GM12891 (cell line): ENCODE measurements around the gene GARIN5A.

Experiments used
- DNase-seq: peaks from one replicate; pipeline ENCODE4 v3.0.0; 2011; ENCODE audit warnings: low spot score; ENCODE audit not compliant: insufficient read length
- FAIRE-seq: peaks from 2 replicates; lab custom pipeline; 2011; peaks lifted over from hg19 to GRCh38; lab: Jason Lieb, UNC
- PAX5 ChIP-seq: IDR thresholded peaks from 2 replicates; pipeline ENCODE4 v1.6.1; 2011; ENCODE audit warnings: low read length, moderate library complexity, mild to moderate bottlenecking; ENCODE audit not compliant: insufficient read depth, severe bottlenecking
- POLR2A ChIP-seq: IDR thresholded peaks from 2 replicates; pipeline ENCODE4 v1.6.1; 2011; ENCODE audit warnings: low read depth, low read length, control low read depth
- POLR2AphosphoS5 ChIP-seq: IDR thresholded peaks from 2 replicates; pipeline ENCODE4 v1.6.1; 2011; ENCODE audit warnings: low read depth, low read length, control low read depth
- POU2F2 ChIP-seq: IDR thresholded peaks from 2 replicates; pipeline ENCODE4 v1.6.1; 2011; ENCODE audit warnings: low read depth, mild to moderate bottlenecking, control low read depth, low read length, moderate library complexity
- SPI1 ChIP-seq: IDR thresholded peaks from 2 replicates; pipeline ENCODE4 v1.6.1; 2011; ENCODE audit warnings: low read depth, low read length, control low read depth
- TAF1 ChIP-seq: IDR thresholded peaks from 2 replicates; pipeline ENCODE4 v1.6.1; 2011; ENCODE audit warnings: low read depth, low read length, control low read depth

Gene GARIN5A

GRCh38 chr19:50418176-50419021 lies 58.2 kb downstream of the GARIN5A start, which contains the start of gene SPIB:
TSS of gene SPIB (plus strand) at chr19:50418938. CDS start at chr19:50418963, 25 bp downstream.
- no peak for DNase-seq
- TF ChIP-seq SPI1: no peak
- peak; percentile 82 for TF ChIP-seq POLR2A
- TF ChIP-seq PAX5: no peak
- TF ChIP-seq POU2F2: no peak
- 0 out of 2 replicates have a peak, but pooled peaks have one; percentile 36 for TF ChIP-seq TAF1
- TF ChIP-seq POLR2AphosphoS5: peak; percentile 79
- peak; percentile 51 for FAIRE-seq

- DNase-seq (no peak), FAIRE-seq (peak; percentile 71)
- TF ChIP-seq POLR2A (no peak), TAF1 (no peak), POU2F2 (no peak), POLR2AphosphoS5 (no peak), PAX5 (no peak), SPI1 (no peak)
Measured at GRCh38 chr19:50417111-50418081, 59.3 kb downstream of the GARIN5A start.
